Adrenal gland (tissue), 5 donors: Measurements from ENCODE around the gene IGF2.

Source experiments
- POLR2A ChIP-seq, 2 donors: fragments of 450-650 bp; IDR thresholded peaks; one replicate each; pipeline ENCODE4 v1.6.1; 2017; ENCODE audit warnings: antibody characterized with exemption in 2 of 2, mild to moderate bottlenecking in 2 of 2, moderate library complexity in 1 of 2
- TF ChIP-seq, protein P1 (sequence below), 6 experiments: fragments of 450-650 bp in 4 of 6; fragments of 200-600 bp in 2 of 6; sonication (generic) in 1 of 6; IDR thresholded peaks; 1 replicate in 5 of 6; 2 replicates in 1 of 6; pipeline versions ENCODE4 v1.5.1 to v1.8.0; 2016 to 2021; ENCODE audit warnings: antibody characterized with exemption in 6 of 6, mild to moderate bottlenecking in 2 of 6, moderate library complexity in 1 of 6
- donor health status: DM: no; HTN: no; CAD: no.

DNA sequence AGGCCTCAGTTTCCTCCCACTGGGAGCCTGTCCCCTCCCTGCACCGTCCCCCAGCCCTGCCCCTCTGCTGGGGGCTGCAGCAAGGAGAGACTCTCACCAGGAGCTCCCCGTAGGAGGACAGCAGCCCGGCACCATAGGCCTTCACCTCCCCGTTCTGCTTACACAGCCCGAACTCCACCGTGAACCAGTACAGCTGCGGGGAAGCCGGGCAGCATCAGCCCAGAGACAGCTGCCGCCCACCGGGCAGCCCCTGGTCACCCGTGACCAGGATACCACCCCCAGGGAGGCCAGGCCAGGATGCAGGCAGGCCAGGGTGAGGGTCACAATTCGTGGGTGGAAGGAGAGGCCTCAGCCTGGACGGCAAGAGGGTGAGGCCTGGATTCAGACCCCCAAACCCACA lies 26.4 kb upstream of the IGF2 start:
- TF ChIP-seq, protein P1, sequence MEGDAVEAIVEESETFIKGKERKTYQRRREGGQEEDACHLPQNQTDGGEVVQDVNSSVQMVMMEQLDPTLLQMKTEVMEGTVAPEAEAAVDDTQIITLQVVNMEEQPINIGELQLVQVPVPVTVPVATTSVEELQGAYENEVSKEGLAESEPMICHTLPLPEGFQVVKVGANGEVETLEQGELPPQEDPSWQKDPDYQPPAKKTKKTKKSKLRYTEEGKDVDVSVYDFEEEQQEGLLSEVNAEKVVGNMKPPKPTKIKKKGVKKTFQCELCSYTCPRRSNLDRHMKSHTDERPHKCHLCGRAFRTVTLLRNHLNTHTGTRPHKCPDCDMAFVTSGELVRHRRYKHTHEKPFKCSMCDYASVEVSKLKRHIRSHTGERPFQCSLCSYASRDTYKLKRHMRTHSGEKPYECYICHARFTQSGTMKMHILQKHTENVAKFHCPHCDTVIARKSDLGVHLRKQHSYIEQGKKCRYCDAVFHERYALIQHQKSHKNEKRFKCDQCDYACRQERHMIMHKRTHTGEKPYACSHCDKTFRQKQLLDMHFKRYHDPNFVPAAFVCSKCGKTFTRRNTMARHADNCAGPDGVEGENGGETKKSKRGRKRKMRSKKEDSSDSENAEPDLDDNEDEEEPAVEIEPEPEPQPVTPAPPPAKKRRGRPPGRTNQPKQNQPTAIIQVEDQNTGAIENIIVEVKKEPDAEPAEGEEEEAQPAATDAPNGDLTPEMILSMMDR (IDR thresholded peaks at IDR 0.05) = no peak
- TF ChIP-seq POLR2A (IDR thresholded peaks at IDR 0.05) = no peak
